CD4-positive, alpha-beta T cell (primary cell): ENCODE measurements around the gene CPXM1. TPM values are rescaled to one million over a fixed set of nuclear protein-coding genes. Genes with fewer than 3 reads are reported as not detected.
A peak's percentile ranks its signal among the peaks of the same experiment; 100 is the strongest.

ENCODE experiments used
- ATAC-seq: fragments of 200-7000 bp; cut with Tn5 transposase; one replicate; pipeline ENCODE4 v1.10.0; 2022; ENCODE audit warnings: mild to moderate bottlenecking; ENCODE audit not compliant: poor library complexity
- CTCF ChIA-PET: fragments of 350-600 bp; sonication (Branson Sonifier 250); formaldehyde crosslinking; loops from one replicate; lab custom pipeline; 2021; ENCODE audit warnings: antibody characterized with exemption, inconsistent platforms; lab: Charles Lee
- POLR2A ChIA-PET: fragments of 350-600 bp; sonication (Branson Sonifier 250); formaldehyde crosslinking; loops from one replicate; lab custom pipeline; 2021; ENCODE audit warnings: antibody characterized with exemption, inconsistent platforms; lab: Charles Lee
- DNase-seq, 14 experiments: peaks; one replicate each; pipeline ENCODE4 v3.0.0-alpha.2; 2013 to 2020; ENCODE audit warnings: mixed read lengths in 2 of 14
- H3K27ac ChIP-seq, 2 donors: one replicate each; pipeline versions ENCODE4 v1.5.1 to v1.7.0; 2013; ENCODE audit warnings: low read length in 2 of 2, low read depth in 1 of 2, mild to moderate bottlenecking in 1 of 2
- H3K27me3 ChIP-seq, 2 experiments: 1 replicate in 1 of 2; 2 replicates in 1 of 2; pipeline versions ENCODE4 v1.6.1 to v1.7.0; 2013; ENCODE audit warnings: low read length in 2 of 2, control low read depth in 1 of 2, mild to moderate bottlenecking in 1 of 2, moderate library complexity in 1 of 2; ENCODE audit not compliant: insufficient read depth in 2 of 2, control insufficient read depth in 1 of 2
- H3K36me3 ChIP-seq: one replicate; pipeline ENCODE4 v1.6.1; 2013; ENCODE audit warnings: low read length, control low read depth; ENCODE audit not compliant: insufficient read depth
- H3K4me1 ChIP-seq: one replicate; pipeline ENCODE4 v1.6.1; 2013; ENCODE audit warnings: low read length, control low read depth; ENCODE audit not compliant: insufficient read depth
- H3K4me3 ChIP-seq: one replicate; pipeline ENCODE4 v1.5.1; 2013; ENCODE audit warnings: mild to moderate bottlenecking, low read length, moderate library complexity
- H3K9me3 ChIP-seq, 2 experiments: 1 replicate in 1 of 2; 2 replicates in 1 of 2; pipeline versions ENCODE4 v1.6.1 to v1.7.0; 2013; ENCODE audit warnings: low read length in 2 of 2, mild to moderate bottlenecking in 2 of 2, control low read depth in 1 of 2, moderate library complexity in 1 of 2; ENCODE audit not compliant: control insufficient read depth in 1 of 2, insufficient read depth in 1 of 2
- H3K27ac Mint-ChIP-seq: one replicate; pipeline ENCODE4 v1.8.0; 2020; ENCODE audit warnings: mixed read lengths
- H3K27me3 Mint-ChIP-seq: one replicate; pipeline ENCODE4 v1.8.0; 2021; ENCODE audit warnings: mixed read lengths
- H3K36me3 Mint-ChIP-seq: one replicate; pipeline ENCODE4 v1.8.0; 2021; ENCODE audit warnings: low read depth, mixed read lengths
- H3K4me1 Mint-ChIP-seq: one replicate; pipeline ENCODE4 v1.8.0; 2021; ENCODE audit warnings: low read depth, mixed read lengths
- H3K4me3 Mint-ChIP-seq: one replicate; pipeline ENCODE4 v1.8.0; 2020; ENCODE audit warnings: mild to moderate bottlenecking, mixed read lengths
- H3K9me3 Mint-ChIP-seq: one replicate; pipeline ENCODE4 v1.8.0; 2020; ENCODE audit warnings: mixed read lengths
- CTCF ChIP-seq: fragments of 200-600 bp; IDR thresholded peaks from one replicate; pipeline ENCODE4 v1.8.0; 2022; ENCODE audit warnings: antibody characterized with exemption, mild to moderate bottlenecking
- intact Hi-C, 2 experiments: fragments of 100-400 bp; cut with DNase I in 1 of 2; cut with micrococcal nuclease in 1 of 2; formaldehyde crosslinking; loops; one replicate each; pipeline versions ENCODE4 v1.15.1 to v1.9.0; 2023 to 2025; cut with DNase I, micrococcal nuclease
- total RNA-seq, 174 experiments: library from RNA in 2 of 174; stranded (reverse) in 2 of 174; gene quantifications; one replicate each; pipeline ENCODE4 v1.2.3 and lab custom pipeline; 2021 to 2026

Gene CPXM1
- total RNA-seq, 2 experiments from 2014 or later: not detected

DNA sequence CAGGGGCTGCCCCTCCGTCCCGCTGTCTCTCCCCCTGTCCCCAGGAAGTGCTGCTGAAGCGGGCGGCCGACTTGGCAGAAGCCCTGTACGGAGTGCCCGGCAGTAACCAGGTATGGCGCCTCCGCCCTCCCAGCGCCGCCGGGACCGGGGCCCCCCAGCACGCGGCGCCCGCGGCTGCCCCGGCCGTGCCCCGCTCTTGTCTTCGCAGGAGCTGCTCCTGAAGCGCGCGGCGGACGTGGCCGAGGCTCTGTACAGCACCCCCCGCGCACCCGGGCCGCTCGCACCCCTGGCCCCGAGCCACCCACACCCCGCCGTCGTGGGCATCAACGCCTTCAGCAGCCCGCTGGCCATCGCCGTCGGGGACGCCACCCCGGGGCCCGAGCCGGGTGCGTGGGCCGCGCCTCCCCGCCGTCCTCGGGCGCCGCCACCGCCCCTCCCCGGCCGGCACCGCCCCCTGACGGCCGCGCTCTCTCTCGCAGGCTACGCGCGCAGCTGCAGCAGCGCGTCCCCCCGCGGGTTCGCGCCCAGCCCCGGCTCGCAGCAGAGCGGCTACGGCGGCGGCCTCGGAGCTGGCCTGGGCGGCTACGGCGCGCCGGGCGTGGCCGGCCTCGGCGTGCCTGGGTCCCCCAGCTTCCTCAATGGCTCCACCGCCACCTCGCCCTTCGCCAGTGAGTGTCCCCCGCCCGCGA lies 48.4 kb downstream of the CPXM1 start:
- intact Hi-C loops: loop anchor here (1.0 to 5.0 kb wide), 6 partner anchors 9 to 250 kb away; partner anchors contain the start of gene PTPRA (in 1 of the 2)
- CTCF ChIA-PET: interaction anchor here (0.9 to 2.8 kb wide), 12 partner anchors 9 to 142 kb away, joined by 3 to 29 read pairs (median 5); partner anchors contain the start of genes NOP56, PTPRA and VPS16
- H3K4me3 ChIP-seq: peak overlapping the region; percentile 60

GRCh38 chr20:2751347-2751877 lies 49.0 kb downstream of the CPXM1 start:
- H3K27me3 ChIP-seq: peaks cover 10 to 13% of the 10 kb centered on the region in 2 experiments
- H3K27ac ChIP-seq: no peak overlapping the region
- peak overlapping the region; percentile 85 for H3K4me3 Mint-ChIP-seq
- intact Hi-C loops: loop anchor here in 1 of 2 experiments (5.0 kb wide), 2 partner anchors 121 to 251 kb away; partner anchors contain the start of gene PTPRA
- TF ChIP-seq CTCF: no peak
- peak overlapping the region; percentile 51 for H3K4me3 ChIP-seq
- no peak overlapping the region for H3K27ac Mint-ChIP-seq
- ChIA-PET CTCF (interaction anchor here (1.2 to 2.8 kb wide), 7 partner anchors 10 to 121 kb away, joined by 3 to 29 read pairs (median 16); partner anchors contain the start of genes NOP56 and PTPRA), POLR2A (interaction anchor here (0.9 to 2.2 kb wide), 10 partner anchors 10 to 99 kb away, joined by 3 to 12 read pairs (median 8); partner anchors contain the start of genes EBF4, IDH3B, NOP56 and VPS16)
- no peak for DNase-seq
- H3K27me3 Mint-ChIP-seq: peaks cover 11% of the 10 kb centered on the region
- no peaks in the 10 kb centered on the region for H3K9me3 Mint-ChIP-seq
- H3K4me1 Mint-ChIP-seq: peaks cover 28% of the 10 kb centered on the region
- H3K4me1 ChIP-seq: peaks cover 39% of the 10 kb centered on the region
- no peaks in the 10 kb centered on the region for H3K9me3 ChIP-seq
- no peaks in the 10 kb centered on the region for H3K36me3 Mint-ChIP-seq
- H3K36me3 ChIP-seq: no peaks in the 10 kb centered on the region
- ATAC-seq: no peak

More for the DNA sequence above, 48.4 kb downstream of the CPXM1 start:
- no peak overlapping the region for H3K27ac ChIP-seq
- POLR2A ChIA-PET: interaction anchor here (0.5 to 2.2 kb wide), 12 partner anchors 10 to 230 kb away, joined by 3 to 12 read pairs (median 5); partner anchors contain the start of genes EBF4, IDH3B, NOP56 and PCED1A
- Mint-ChIP-seq H3K4me1 (peaks cover 28% of the 10 kb centered on the region), H3K36me3 (no peaks in the 10 kb centered on the region), H3K27me3 (peaks cover 17% of the 10 kb centered on the region), H3K9me3 (no peaks in the 10 kb centered on the region), H3K4me3 (no peak overlapping the region), H3K27ac (no peak overlapping the region)
- no peak for TF ChIP-seq CTCF
- no peaks in the 10 kb centered on the region for H3K9me3 ChIP-seq
- peaks cover 12 to 13% of the 10 kb centered on the region in 2 experiments for H3K27me3 ChIP-seq
- peak; percentile 35 to 82 (median 53) for DNase-seq
- peaks cover 40% of the 10 kb centered on the region for H3K4me1 ChIP-seq
- no peaks in the 10 kb centered on the region for H3K36me3 ChIP-seq
- peak; percentile 72 for ATAC-seq

DNA sequence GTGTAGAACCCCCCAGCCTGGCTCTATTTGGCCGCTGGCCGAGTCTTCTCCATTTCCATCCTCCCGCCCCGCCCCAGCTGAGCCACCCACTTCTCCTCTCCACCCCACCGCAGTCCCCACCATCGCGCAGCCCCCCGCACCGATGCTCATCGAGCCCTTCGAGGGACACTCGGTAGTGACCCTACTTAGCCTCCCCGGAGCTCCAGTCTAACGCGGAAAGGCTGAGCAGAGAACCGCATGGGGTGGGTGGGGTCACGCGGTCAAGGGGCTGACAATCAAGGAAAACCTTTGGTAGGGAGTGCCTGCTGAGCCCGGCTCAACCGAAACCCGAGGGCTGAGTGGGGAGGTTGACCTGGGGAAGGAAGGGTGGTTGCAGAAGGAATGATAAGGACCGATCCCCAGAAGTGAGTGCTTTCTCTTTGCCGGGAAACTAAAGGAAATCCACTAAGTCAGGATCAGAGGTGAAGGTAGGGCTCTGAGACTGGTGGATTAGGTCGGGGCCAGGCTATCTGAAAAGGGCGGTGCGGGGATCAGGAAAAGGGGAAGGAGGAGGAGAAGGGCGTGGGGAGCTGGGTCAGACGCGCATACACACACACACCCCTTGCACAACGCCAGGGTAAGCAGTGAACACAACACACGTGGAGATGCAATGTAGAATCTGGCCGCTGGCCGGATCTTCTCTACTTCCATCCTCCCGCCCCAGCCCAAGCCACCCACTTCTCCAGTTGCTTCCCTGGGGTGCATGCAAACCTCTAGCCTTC lies 49.8 kb downstream of the CPXM1 start:
- peaks cover 6% of the 10 kb centered on the region for H3K27me3 Mint-ChIP-seq
- POLR2A ChIA-PET: interaction anchor here (1.4 to 2.2 kb wide), 2 partner anchors 9 to 58 kb away, joined by 3 to 12 read pairs; partner anchors contain the start of gene EBF4
- intact Hi-C loops: loop anchor here in 1 of 2 experiments (5.0 kb wide), 2 partner anchors 122 to 252 kb away; partner anchors contain the start of gene PTPRA
- Histone ChIP-seq H3K36me3 (no peaks in the 10 kb centered on the region), H3K4me1 (peaks cover 35% of the 10 kb centered on the region), H3K4me3 (peak overlapping the region; percentile 51), H3K27me3 (peaks cover 2 to 11% of the 10 kb centered on the region in 2 experiments), H3K27ac (no peak overlapping the region), H3K9me3 (no peaks in the 10 kb centered on the region)
- CTCF ChIA-PET: interaction anchor here (2.7 kb wide), 1 partner anchor 10 kb away, joined by 29 read pairs; no protein-coding TSS in a partner anchor
- no peak for ATAC-seq
- H3K27ac Mint-ChIP-seq: peak overlapping the region; percentile 10
- DNase-seq: peak in 4 of 14 experiments; percentile 10 to 61 (median 44)
- peak overlapping the region; percentile 85 for H3K4me3 Mint-ChIP-seq
- H3K36me3 Mint-ChIP-seq: no peaks in the 10 kb centered on the region
- no peaks in the 10 kb centered on the region for H3K9me3 Mint-ChIP-seq
- peaks cover 28% of the 10 kb centered on the region for H3K4me1 Mint-ChIP-seq
- no peak for TF ChIP-seq CTCF
